HepG2 (cell line): ENCODE results near the gene NOL4L. TPM values are rescaled to one million over a fixed set of nuclear protein-coding genes. Genes with fewer than 3 reads are reported as not detected.

Experiments
- CCAR2 ChIP-seq: fragments of 200-400 bp; formaldehyde crosslinking; optimal IDR thresholded peaks from 2 replicates; pipeline ENCODE3; 2018; ENCODE audit warnings: low read depth, mild to moderate bottlenecking, low read length, moderate library complexity
- CENPX ChIP-seq: sonication (generic); formaldehyde crosslinking; IDR thresholded peaks from 2 replicates; pipeline ENCODE4 v1.9.0; 2021; ENCODE audit warnings: mild to moderate bottlenecking, missing genetic modification reagents, moderate library complexity
- DPF2 ChIP-seq: sonication (generic); formaldehyde crosslinking; IDR thresholded peaks from 2 replicates; pipeline ENCODE4 v1.4.0; 2020; ENCODE audit warnings: mild to moderate bottlenecking, low read depth, missing genetic modification reagents, borderline replicate concordance
- ERF ChIP-seq: IDR thresholded peaks from 2 replicates; pipeline ENCODE4 v1.6.1; 2018; ENCODE audit warnings: missing biosample characterization, missing genetic modification reagents
- FOXA3 ChIP-seq: IDR thresholded peaks from 2 replicates; pipeline ENCODE4 v1.6.1; 2016; ENCODE audit warnings: missing genetic modification reagents, missing compliant biosample characterization
- GATAD2A ChIP-seq: IDR thresholded peaks from 2 replicates; pipeline ENCODE4 v1.6.1; 2016
- HMGA1 ChIP-seq: sonication (generic); formaldehyde crosslinking; conservative IDR thresholded peaks from 2 replicates; pipeline ENCODE4 v1.4.0; 2020; ENCODE audit warnings: missing genetic modification reagents
- HNRNPL ChIP-seq: fragments of 200-400 bp; formaldehyde crosslinking; IDR thresholded peaks from 2 replicates; pipeline ENCODE4 v1.6.1; 2017; ENCODE audit warnings: mild to moderate bottlenecking, low read depth, low read length
- NFKB2 ChIP-seq: sonication (generic); formaldehyde crosslinking; IDR thresholded peaks from 2 replicates; pipeline ENCODE4 v1.4.0; 2020; ENCODE audit warnings: missing genetic modification reagents, borderline replicate concordance
- PHB2 ChIP-seq: fragments of 450-650 bp; IDR thresholded peaks from 2 replicates; pipeline ENCODE4 v1.6.1; 2018; ENCODE audit not compliant: partially characterized antibody
- SAP130 ChIP-seq: IDR thresholded peaks from 2 replicates; pipeline ENCODE4 v1.6.1; 2016; ENCODE audit warnings: low read depth
- SNAPC4 ChIP-seq: sonication (generic); formaldehyde crosslinking; IDR thresholded peaks from 2 replicates; pipeline ENCODE4 v1.4.0; 2020; ENCODE audit warnings: mild to moderate bottlenecking, missing genetic modification reagents
- ZNF280D ChIP-seq: sonication (generic); formaldehyde crosslinking; IDR thresholded peaks from 2 replicates; pipeline ENCODE4 v1.5.1; 2020; ENCODE audit warnings: mild to moderate bottlenecking, missing genetic modification reagents
- ZNF446 ChIP-seq: sonication (generic); formaldehyde crosslinking; IDR thresholded peaks from 2 replicates; pipeline ENCODE4 v1.5.0; 2020; ENCODE audit warnings: mild to moderate bottlenecking, missing genetic modification reagents
- ZSCAN12 ChIP-seq: sonication (generic); formaldehyde crosslinking; IDR thresholded peaks from 2 replicates; pipeline ENCODE4 v1.9.0; 2021; ENCODE audit warnings: mild to moderate bottlenecking, missing genetic modification reagents
- polyA plus RNA-seq, 8 experiments: library from polyadenylated mRNA; depleted of rRNA in 3 of 8; stranded (reverse) in 7 of 8; unstranded in 1 of 8; fragments of >200 nt; fragmentation: Illumina TruSeq in 4 of 8; extraction: Trizol in 4 of 8; gene quantifications; 2 replicates each; pipeline versions ENCODE4 v1.2.1 to v1.2.3, GENCODE V29; 2011 to 2016; ENCODE audit warnings: low read depth in 4 of 8, missing spikeins in 1 of 8, mixed read lengths in 1 of 8; ENCODE audit not compliant: insufficient read depth in 1 of 8
- total RNA-seq, 5 experiments: library from RNA; depleted of rRNA; stranded (reverse); fragments of >200 nt; fragmentation: Illumina TruSeq; extraction: Trizol; gene quantifications; 2 replicates each; pipeline ENCODE4 v1.2.3, GENCODE V29; 2016; ENCODE audit warnings: low read depth in 1 of 5
- TF ChIP-seq, protein P1 (sequence below): sonication (generic); formaldehyde crosslinking; IDR thresholded peaks from 2 replicates; pipeline ENCODE4 v1.8.0; 2022; ENCODE audit warnings: missing genetic modification reagents, mild to moderate bottlenecking, moderate library complexity, borderline replicate concordance
- TF ChIP-seq, protein P2 (sequence below): sonication (generic); formaldehyde crosslinking; IDR thresholded peaks from 2 replicates; pipeline ENCODE4 v1.4.0; 2020; ENCODE audit warnings: missing genetic modification reagents, borderline replicate concordance

NOL4L gene
- total and polyA plus RNA-seq, 2 of the 13 experiments (the other 11 are each of a cell fraction or from before 2014, with no cell fraction given), result 16.6 to 35.4 TPM

GRCh38 chr20:32551693-32552092 lies 33.4 kb downstream of the NOL4L start (continued):
- TF ChIP-seq GATAD2A, result peak; percentile 75
- TF ChIP-seq, protein P1, sequence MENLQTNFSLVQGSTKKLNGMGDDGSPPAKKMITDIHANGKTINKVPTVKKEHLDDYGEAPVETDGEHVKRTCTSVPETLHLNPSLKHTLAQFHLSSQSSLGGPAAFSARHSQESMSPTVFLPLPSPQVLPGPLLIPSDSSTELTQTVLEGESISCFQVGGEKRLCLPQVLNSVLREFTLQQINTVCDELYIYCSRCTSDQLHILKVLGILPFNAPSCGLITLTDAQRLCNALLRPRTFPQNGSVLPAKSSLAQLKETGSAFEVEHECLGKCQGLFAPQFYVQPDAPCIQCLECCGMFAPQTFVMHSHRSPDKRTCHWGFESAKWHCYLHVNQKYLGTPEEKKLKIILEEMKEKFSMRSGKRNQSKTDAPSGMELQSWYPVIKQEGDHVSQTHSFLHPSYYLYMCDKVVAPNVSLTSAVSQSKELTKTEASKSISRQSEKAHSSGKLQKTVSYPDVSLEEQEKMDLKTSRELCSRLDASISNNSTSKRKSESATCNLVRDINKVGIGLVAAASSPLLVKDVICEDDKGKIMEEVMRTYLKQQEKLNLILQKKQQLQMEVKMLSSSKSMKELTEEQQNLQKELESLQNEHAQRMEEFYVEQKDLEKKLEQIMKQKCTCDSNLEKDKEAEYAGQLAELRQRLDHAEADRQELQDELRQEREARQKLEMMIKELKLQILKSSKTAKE (CRISPR knock-in tag), result no peak
- no peak for TF ChIP-seq HMGA1 (CRISPR knock-in tag)
- TF ChIP-seq DPF2 (CRISPR knock-in tag), result peak; percentile 69; the same call in 1 of the 2 replicates
- no peak for TF ChIP-seq PHB2
- peak; percentile 32 for TF ChIP-seq FOXA3
- TF ChIP-seq, protein P2, sequence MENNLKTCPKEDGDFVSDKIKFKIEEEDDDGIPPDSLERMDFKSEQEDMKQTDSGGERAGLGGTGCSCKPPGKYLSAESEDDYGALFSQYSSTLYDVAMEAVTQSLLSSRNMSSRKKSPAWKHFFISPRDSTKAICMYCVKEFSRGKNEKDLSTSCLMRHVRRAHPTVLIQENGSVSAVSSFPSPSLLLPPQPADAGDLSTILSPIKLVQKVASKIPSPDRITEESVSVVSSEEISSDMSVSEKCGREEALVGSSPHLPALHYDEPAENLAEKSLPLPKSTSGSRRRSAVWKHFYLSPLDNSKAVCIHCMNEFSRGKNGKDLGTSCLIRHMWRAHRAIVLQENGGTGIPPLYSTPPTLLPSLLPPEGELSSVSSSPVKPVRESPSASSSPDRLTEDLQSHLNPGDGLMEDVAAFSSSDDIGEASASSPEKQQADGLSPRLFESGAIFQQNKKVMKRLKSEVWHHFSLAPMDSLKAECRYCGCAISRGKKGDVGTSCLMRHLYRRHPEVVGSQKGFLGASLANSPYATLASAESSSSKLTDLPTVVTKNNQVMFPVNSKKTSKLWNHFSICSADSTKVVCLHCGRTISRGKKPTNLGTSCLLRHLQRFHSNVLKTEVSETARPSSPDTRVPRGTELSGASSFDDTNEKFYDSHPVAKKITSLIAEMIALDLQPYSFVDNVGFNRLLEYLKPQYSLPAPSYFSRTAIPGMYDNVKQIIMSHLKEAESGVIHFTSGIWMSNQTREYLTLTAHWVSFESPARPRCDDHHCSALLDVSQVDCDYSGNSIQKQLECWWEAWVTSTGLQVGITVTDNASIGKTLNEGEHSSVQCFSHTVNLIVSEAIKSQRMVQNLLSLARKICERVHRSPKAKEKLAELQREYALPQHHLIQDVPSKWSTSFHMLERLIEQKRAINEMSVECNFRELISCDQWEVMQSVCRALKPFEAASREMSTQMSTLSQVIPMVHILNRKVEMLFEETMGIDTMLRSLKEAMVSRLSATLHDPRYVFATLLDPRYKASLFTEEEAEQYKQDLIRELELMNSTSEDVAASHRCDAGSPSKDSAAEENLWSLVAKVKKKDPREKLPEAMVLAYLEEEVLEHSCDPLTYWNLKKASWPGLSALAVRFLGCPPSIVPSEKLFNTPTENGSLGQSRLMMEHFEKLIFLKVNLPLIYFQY (CRISPR knock-in tag), result no peak
- no peak for TF ChIP-seq CENPX
- no peak for TF ChIP-seq ZNF446
- no peak for TF ChIP-seq NFKB2 (CRISPR knock-in tag)
- TF ChIP-seq CCAR2, result no peak
- no peak for TF ChIP-seq ZSCAN12
- 0 out of 2 replicates have a peak, but pooled peaks have one; percentile 36 for TF ChIP-seq ZNF280D (CRISPR knock-in tag)
- peak; percentile 61 for TF ChIP-seq SAP130 (CRISPR knock-in tag)
- TF ChIP-seq SNAPC4 (CRISPR knock-in tag), result no peak
- no peak for TF ChIP-seq ERF (CRISPR knock-in tag)
- TF ChIP-seq HNRNPL, result no peak
